ENCODE results near the gene PHLPP1.

DNA sequence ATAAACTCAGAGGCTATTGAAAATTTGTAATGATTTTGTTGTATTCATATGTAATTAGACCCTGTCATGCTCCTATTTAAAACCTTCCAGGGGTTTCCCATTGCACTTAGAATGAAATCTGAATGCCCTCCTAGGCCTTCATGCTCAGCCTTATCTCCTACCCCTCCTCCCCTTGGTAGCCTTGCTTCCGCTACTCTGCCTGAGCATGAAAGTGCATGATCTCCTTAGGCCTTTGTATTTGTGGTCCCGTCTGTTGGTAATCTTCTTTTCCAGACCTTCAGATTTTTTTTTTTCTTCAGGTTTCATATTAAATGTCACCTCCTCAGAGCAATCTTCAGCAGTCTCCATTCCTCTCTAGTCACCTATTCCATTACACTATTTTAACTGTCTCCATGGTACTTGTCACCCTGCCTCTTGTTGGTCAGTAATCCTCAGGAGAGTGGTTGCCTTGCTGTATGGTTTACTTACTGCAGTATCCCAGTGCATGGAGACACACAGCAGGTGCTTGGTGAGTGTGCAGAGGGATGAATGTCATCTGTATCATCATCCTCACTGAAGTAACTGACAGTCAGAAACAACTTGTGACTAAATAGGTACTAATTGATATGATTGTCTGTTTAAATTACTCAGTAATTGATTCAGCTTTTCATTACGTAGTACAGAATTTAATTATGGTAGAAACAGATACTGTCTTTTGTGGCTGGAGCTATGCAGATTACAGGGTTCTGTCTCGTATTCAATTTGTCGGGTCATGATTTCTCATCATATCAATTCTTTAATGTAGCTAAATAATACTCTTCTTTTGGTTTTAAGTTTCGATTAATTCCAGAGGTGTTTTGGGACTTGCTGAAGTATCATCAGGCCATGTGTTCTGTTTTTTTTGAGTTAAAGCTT, 63.9 kb downstream of the PHLPP1 start:
- TF ChIP-seq SIN3A (IDR thresholded peaks at IDR 0.05; ENCODE audit: low read depth) (no peak), CBX3 (IDR thresholded peaks at IDR 0.05; ENCODE audit: low read depth) (no peak), YY1 (IDR thresholded peaks at IDR 0.05; ENCODE audit: extremely low read depth, insufficient replicate concordance, low read depth, low read length) (no peak), RAD21 (IDR thresholded peaks at IDR 0.05; ENCODE audit: low read depth) (no peak), SP1 (IDR thresholded peaks at IDR 0.05; ENCODE audit: low read depth) (no peak), POLR2A (IDR thresholded peaks at IDR 0.05; ENCODE audit: borderline replicate concordance, extremely low read depth, insufficient read depth, insufficient read length) (no peak)
- TF ChIP-seq, protein P1, sequence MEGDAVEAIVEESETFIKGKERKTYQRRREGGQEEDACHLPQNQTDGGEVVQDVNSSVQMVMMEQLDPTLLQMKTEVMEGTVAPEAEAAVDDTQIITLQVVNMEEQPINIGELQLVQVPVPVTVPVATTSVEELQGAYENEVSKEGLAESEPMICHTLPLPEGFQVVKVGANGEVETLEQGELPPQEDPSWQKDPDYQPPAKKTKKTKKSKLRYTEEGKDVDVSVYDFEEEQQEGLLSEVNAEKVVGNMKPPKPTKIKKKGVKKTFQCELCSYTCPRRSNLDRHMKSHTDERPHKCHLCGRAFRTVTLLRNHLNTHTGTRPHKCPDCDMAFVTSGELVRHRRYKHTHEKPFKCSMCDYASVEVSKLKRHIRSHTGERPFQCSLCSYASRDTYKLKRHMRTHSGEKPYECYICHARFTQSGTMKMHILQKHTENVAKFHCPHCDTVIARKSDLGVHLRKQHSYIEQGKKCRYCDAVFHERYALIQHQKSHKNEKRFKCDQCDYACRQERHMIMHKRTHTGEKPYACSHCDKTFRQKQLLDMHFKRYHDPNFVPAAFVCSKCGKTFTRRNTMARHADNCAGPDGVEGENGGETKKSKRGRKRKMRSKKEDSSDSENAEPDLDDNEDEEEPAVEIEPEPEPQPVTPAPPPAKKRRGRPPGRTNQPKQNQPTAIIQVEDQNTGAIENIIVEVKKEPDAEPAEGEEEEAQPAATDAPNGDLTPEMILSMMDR (IDR thresholded peaks at IDR 0.05 in 2 of 3, conservative IDR thresholded peaks at IDR 0.05 in 1 of 3; ENCODE audit: borderline replicate concordance in 1 of 3, insufficient read depth in 1 of 3, low read depth in 2 of 3, low read length in 2 of 3): no peak

All from HCT116 (cell line).